Right lobe of liver (tissue), 6 donors: Measurements from ENCODE around the gene NEUROG1. TPM values are rescaled to one million over a fixed set of nuclear protein-coding genes. Genes with fewer than 3 reads are reported as not detected.

ENCODE experiments used
- ATAC-seq, 4 donors: fragments of 200-7000 bp; cut with Tn5 transposase; one replicate each; pipeline ENCODE4 v1.9.1; 2020; ENCODE audit warnings: mild to moderate bottlenecking in 4 of 4, moderate library complexity in 4 of 4
- DNase-seq, 3 donors: peaks; one replicate each; pipeline ENCODE4 v3.0.0-alpha.2; 2020
- H3K27ac ChIP-seq, 3 donors: fragments of 200-600 bp; one replicate each; pipeline ENCODE4 v1.8.0; 2022
- H3K27me3 ChIP-seq, 2 donors: fragments of 200-600 bp; one replicate each; pipeline ENCODE4 v1.8.0; 2022
- H3K36me3 ChIP-seq, 4 donors: fragments of 200-600 bp; sonication (generic) in 1 of 4; one replicate each; pipeline versions ENCODE4 v1.5.1 to v1.8.0; 2017 to 2022; ENCODE audit warnings: control low read depth in 1 of 4
- H3K4me1 ChIP-seq, 4 donors: fragments of 200-600 bp; sonication (generic) in 1 of 4; one replicate each; pipeline versions ENCODE4 v1.5.1 to v1.8.0; 2017 to 2022; ENCODE audit warnings: control low read depth in 1 of 4
- H3K4me3 ChIP-seq, 3 donors: fragments of 200-600 bp; one replicate each; pipeline ENCODE4 v1.8.0; 2022
- H3K9me3 ChIP-seq, 4 donors: fragments of 200-600 bp; sonication (generic) in 1 of 4; one replicate each; pipeline versions ENCODE4 v1.5.1 to v1.8.0; 2017 to 2022; ENCODE audit warnings: control low read depth in 1 of 4
- CTCF ChIP-seq, 4 donors: fragments of 200-600 bp in 3 of 4; fragments of 450-650 bp in 1 of 4; IDR thresholded peaks; one replicate each; pipeline versions ENCODE4 v1.5.1 to v1.8.0; 2016 to 2022; ENCODE audit warnings: antibody characterized with exemption in 4 of 4, mild to moderate bottlenecking in 2 of 4
- POLR2A ChIP-seq: fragments of 450-650 bp; IDR thresholded peaks from one replicate; pipeline ENCODE4 v1.6.1; 2017; ENCODE audit warnings: antibody characterized with exemption, mild to moderate bottlenecking
- WGBS: methylation state at CpG from one replicate; pipeline ENCODE4 v1.1.6; 2018; ENCODE audit warnings: low coverage, low lambda C conversion rate; ENCODE audit not compliant: insufficient coverage; ENCODE audit errors: missing lambda C conversion rate; 5-methylcytosine and 5-hydroxymethylcytosine counted together
- intact Hi-C, 2 donors: fragments of 100-400 bp; cut with DNase I; formaldehyde crosslinking; loops; one replicate each; pipeline versions ENCODE4 v1.11.2 to v1.14.1; 2022
- total RNA-seq, 6 experiments: library from RNA; depleted of rRNA in 2 of 6; stranded (reverse); fragments of >200 nt in 2 of 6; fragmentation: NEBNext Ultra II Directional in 3 of 6; extraction: Animal tissue kit (Norgen Biotek cat#: 25700) in 3 of 6; gene quantifications; one replicate each; pipeline versions ENCODE4 v1.1.0 to v1.2.4, GENCODE V29; 2016 to 2023
- donor health status: DM: no; HTN: yes; CAD: no.
- donor health status: DM: no; HTN: no; CAD: no.
- donor health status: DM: no; HTN: no; CAD: no.
- donor health status: DM: no; HTN: yes; CAD: no.
- donor health status: DM: no; HTN: yes; CAD: no.

Gene NEUROG1
- total RNA-seq, 6 experiments from 2014 or later = not detected

- peaks cover 0 to 10% of the 10 kb centered on the region in 2 donors for H3K27me3 ChIP-seq
Observed at GRCh38 chr5:135538261-135538660, 2.5 kb upstream of the NEUROG1 start.

GRCh38 chr5:135537745-135538144 lies 2.0 kb upstream of the NEUROG1 start:
- no peak for ATAC-seq
- intact Hi-C loops = no loop called here
- Histone ChIP-seq H3K4me1 (peaks cover 0 to 16% (median 0%) of the 10 kb centered on the region in 4 donors), H3K4me3 (no peak overlapping the region), H3K9me3 (no peaks in the 10 kb centered on the region), H3K36me3 (no peaks in the 10 kb centered on the region), H3K27me3 (peaks cover 0 to 8% of the 10 kb centered on the region in 2 donors), H3K27ac (no peak overlapping the region)
- DNase-seq = no peak
- WGBS = 48% methylated on average over 2 of the region's 2 CpGs
- TF ChIP-seq CTCF (IDR thresholded peaks at IDR 0.05) = no peak
- TF ChIP-seq POLR2A = no peak

More at GRCh38 chr5:135538261-135538660, 2.5 kb upstream of the NEUROG1 start:
- ATAC-seq (no peak), DNase-seq (no peak)
- 66% methylated on average over 4 of the region's 5 CpGs for WGBS
- Histone ChIP-seq H3K9me3 (no peaks in the 10 kb centered on the region), H3K4me1 (peaks cover 0 to 18% (median under 1%) of the 10 kb centered on the region in 4 donors), H3K27ac (no peak overlapping the region), H3K36me3 (no peaks in the 10 kb centered on the region), H3K4me3 (no peak overlapping the region)
- intact Hi-C loops = no loop called here
- TF ChIP-seq POLR2A = no peak
- TF ChIP-seq CTCF (IDR thresholded peaks at IDR 0.05) = no peak

GRCh38 chr5:135537271-135537670 lies 1.5 kb upstream of the NEUROG1 start:
- WGBS = 89% methylated on average over 1 of the region's 7 CpGs
- Histone ChIP-seq H3K4me1 (peaks cover 0 to 16% (median 0%) of the 10 kb centered on the region in 4 donors), H3K9me3 (no peaks in the 10 kb centered on the region), H3K4me3 (no peak overlapping the region), H3K27me3 (peaks cover 0 to 8% of the 10 kb centered on the region in 2 donors), H3K36me3 (no peaks in the 10 kb centered on the region), H3K27ac (no peak overlapping the region)
- ATAC-seq = no peak
- DNase-seq = no peak
- TF ChIP-seq POLR2A = no peak
- no peak for TF ChIP-seq CTCF (IDR thresholded peaks at IDR 0.05)
- intact Hi-C loops = no loop called here

GRCh38 chr5:135535420-135535819 lies 344 bp downstream of the NEUROG1 start:
- DNase-seq (no peak), ATAC-seq (peak in 1 of 4 donors; percentile 21)
- intact Hi-C loops = no loop called here
- Histone ChIP-seq H3K36me3 (no peaks in the 10 kb centered on the region), H3K9me3 (no peaks in the 10 kb centered on the region), H3K27ac (no peak overlapping the region), H3K4me3 (no peak overlapping the region), H3K27me3 (peaks cover 0 to 8% of the 10 kb centered on the region in 2 donors), H3K4me1 (peaks cover 0 to 16% (median 0%) of the 10 kb centered on the region in 4 donors)
- TF ChIP-seq CTCF (IDR thresholded peaks at IDR 0.05) (no peak), POLR2A (no peak)
- WGBS = 7% methylated on average over 3 of the region's 44 CpGs
